GM15510 (cell line): ENCODE data around the gene AIF1.

Source experiments
- POLR2A ChIP-seq: IDR thresholded peaks from 3 replicates; pipeline ENCODE4 v1.6.1; 2011; ENCODE audit warnings: borderline replicate concordance; ENCODE audit not compliant: insufficient read length; ENCODE audit errors: extremely low read depth

AIF1 gene

GRCh38 chr6:31577579-31577966 lies 37.5 kb upstream of the AIF1 start:
- TF ChIP-seq POLR2A: peak; percentile 8

DNA sequence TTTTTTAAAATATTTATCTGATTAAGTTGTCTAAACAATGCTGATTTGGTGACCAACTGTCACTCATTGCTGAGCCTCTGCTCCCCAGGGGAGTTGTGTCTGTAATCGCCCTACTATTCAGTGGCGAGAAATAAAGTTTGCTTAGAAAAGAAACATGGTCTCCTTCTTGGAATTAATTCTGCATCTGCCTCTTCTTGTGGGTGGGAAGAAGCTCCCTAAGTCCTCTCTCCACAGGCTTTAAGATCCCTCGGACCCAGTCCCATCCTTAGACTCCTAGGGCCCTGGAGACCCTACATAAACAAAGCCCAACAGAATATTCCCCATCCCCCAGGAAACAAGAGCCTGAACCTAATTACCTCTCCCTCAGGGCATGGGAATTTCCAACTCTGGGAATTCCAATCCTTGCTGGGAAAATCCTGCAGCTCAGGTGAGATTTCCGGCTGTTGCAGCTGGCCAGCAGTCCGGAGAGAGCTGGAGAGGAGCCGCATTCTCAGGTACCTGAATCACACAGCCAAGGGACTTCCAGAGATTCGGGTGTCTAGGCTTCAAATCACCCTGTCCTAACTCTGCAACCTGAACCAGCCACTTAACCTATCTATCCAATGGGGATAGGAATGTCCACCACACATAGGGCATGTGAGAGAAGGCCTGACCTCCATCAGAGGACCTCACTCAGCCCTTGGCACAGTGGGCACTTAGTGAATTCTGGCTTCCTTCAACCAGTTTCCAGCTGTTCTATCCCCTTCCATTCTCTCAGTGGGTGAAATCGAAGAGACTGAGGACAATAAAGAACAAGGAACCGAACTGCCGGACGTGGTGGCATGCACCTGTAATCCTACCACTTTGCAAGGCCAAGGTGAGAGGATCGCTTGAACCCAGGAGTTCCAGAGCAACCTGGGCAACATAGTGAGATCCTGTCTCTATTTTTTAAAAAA lies 36.6 kb upstream of the AIF1 start:
- peak; percentile 36 for TF ChIP-seq POLR2A

DNA sequence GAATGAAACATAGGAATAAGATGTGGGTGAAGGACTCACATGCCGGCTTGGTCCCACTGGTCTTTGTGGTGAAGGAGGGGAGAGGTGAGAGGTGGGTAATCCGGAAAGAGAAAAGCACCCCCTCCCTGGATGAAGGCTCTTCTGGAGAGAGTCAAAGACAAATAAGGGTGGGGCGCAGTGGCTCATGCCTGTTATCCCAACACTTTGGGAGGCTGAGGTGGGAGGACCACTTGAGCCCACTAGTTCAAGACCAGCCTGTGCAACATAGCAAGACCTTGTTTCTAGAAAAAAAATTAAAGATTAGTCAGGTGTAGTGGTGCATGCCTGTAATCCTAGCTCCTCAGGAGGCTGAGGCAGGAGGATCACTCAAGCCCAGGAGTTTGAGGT lies 35.9 kb upstream of the AIF1 start:
- TF ChIP-seq POLR2A: no peak

GRCh38 chr6:31579546-31580437 lies 35.2 kb upstream of the AIF1 start:
- no peak for TF ChIP-seq POLR2A

DNA sequence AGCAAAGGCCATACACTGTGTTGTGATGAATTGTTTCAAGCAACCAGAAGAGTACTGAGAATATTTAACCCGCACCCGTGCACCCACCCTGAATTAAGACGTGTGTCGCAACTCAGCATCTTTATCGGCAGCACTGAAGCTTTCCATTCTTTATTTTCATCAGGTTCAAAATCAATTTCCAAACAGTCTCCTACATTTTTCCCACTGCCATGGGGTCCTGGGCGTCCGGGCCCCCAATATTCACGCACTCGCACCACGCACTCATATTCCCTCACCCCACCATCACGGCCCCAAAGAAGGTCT lies 34.6 kb upstream of the AIF1 start:
- no peak for TF ChIP-seq POLR2A

DNA sequence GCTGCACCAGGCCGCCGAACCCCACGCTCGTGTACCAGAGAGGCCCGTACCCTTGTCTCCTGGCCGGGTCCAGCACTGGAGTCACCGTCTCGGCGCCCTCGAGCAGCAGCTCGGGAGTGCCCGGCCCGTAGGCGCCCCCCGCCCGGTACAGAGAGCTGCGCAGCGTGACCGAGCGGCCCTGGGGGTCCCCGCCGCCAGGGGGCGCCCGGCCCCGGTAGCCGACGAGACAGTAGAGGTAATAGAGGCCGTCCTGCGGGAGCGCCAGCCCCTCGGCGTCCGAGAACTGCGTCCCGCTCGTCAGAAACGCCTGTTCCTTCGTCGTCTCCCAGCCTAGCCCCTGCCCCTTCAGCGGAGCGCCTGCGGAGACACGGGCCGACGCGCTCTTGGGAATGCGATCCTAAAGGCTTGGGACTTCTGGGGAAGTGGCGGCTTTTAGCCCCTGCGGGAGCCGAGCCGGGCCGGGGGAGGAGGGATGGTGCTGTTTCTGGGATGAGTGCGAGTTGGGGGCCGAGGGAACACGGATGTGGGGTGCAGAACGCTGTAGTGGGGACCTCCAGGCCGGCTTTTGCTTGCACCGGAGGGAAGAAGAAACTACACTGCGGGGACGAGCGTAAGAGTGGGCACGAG lies 34.1 kb upstream of the AIF1 start:
- peak; percentile 50 for TF ChIP-seq POLR2A

DNA sequence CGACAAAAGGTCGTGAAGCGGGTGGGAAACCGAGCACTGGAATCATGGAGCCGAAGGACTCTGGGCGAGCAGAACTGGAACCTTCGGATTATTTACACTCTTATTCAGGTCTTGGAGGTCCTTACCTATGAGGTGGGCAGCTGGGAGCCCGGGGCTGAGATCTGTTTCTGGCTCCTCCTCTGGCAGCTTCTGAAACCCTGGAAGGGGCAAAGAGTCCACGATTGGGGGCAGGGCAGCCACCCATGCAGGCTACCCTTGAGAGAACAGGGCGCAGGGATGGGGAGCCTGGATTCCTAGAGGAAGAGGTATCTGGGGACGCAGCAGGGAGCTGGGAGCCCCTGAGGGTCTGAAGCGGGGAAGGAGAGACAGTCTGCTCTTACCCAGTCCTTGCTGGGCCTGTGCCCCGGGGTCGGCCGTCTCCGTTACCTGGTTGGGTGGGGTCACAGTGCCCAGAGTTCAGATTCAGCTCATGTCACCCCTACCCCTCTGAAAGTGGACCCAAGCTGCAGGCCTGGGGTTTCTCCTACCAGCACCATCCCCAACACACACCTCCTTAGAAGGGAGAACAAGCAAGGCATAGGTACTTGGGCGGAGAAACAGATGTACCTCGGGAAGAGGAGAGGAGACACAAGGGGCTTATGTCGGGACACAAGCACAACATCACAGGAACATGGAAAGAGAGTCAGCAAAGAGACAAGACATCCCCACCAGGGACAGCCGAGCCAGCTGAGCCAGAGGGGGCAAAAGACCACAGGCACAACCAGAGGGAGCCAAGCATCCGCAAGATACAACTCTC lies 33.4 kb upstream of the AIF1 start:
- TF ChIP-seq POLR2A: no peak

DNA sequence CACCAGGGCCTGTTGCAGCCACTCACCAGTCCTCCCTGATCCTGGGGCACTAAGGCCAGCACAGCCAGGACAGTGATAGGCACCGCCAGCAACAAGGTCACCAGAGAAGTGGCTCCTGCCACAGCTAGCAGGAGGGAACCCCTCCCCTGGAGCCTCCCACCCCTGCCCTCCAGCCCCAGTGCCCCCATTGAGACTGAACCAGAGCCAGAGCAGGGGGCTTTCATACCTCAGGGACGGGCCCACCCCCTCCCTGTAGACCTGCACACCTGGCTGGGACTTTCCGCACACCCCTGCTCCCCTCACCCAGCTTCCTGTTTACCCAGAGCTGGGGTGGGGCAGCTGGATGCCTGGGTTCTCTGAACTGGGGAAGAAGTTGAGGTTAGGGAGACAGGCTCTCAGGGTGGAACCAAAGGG lies 32.8 kb upstream of the AIF1 start, which contains the start of gene LTB:
Gene LTB (minus strand): TSS at position 195 of the 414 bp plus-strand sequence. CDS start 7 bp downstream, at position 188.
- TF ChIP-seq POLR2A: peak; percentile 45

- no peak for TF ChIP-seq POLR2A
These were observed 29.5 kb upstream of the AIF1 start for GRCh38 chr6:31585491-31585890.

GRCh38 chr6:31586008-31586407 lies 29.0 kb upstream of the AIF1 start, which contains the start of gene LST1:
Gene LST1, plus strand, starts transcription at chr6:31586277. Its CDS starts 1,023 bp downstream, at chr6:31587300.
- TF ChIP-seq POLR2A: no peak

- peak; percentile 45 for TF ChIP-seq POLR2A
These were observed 28.3 kb upstream of the AIF1 start for GRCh38 chr6:31586599-31587281.

DNA sequence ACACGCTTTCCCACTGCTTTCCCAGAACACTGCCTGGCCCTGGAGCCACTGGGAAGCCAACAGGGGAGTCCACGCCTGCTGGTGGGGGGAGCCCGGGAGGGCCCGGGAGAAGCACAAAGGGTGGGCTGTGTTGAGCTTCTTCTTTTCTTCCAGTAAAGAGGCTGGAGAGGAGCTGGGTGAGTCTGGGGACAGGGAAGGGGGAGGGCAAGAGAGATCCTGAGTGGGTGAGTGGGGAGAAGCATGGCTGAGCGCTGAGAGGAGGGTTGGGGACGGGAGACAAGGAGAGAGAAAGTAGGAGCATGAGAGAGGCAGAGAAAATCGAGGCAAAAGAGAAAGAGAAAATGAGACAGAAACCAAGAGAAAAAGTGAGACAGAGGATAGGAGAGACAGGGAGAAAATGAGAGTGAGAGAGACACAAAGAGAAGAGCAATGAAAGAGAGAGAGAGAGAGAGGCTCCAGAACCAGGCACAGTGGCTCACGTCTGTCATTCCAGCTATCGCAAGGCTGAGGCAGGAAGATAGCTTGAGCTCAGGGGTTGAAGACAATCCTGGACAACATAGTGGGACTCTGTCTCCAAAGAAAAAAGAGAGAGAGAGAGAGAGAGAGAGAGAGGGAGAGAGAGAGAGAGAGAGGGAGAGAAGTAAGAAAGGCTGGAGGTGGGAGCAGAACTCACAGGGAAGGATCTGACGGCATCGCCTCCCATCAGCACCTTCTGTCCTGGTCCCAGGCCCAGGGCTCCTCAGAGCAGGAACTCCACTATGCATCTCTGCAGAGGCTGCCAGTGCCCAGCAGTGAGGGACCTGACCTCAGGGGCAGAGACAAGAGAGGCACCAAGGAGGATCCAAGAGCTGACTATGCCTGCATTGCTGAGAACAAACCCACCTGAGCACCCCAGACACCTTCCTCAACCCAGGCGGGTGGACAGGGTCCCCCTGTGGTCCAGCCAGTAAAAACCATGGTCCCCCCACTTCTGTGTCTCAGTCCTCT lies 26.9 kb upstream of the AIF1 start:
- no peak for TF ChIP-seq POLR2A
